ENCODE results near the gene MAGEF1. TPM values are rescaled to one million over a fixed set of nuclear protein-coding genes. Genes with fewer than 3 reads are reported as not detected.

MAGEF1 gene
- total RNA-seq, 1 experiment from 2014 or later = 59.1 TPM

GRCh38 chr3:184670091-184670602 lies 41.7 kb downstream of the MAGEF1 start:
- Mint-ChIP-seq H3K4me1 (ENCODE audit: low read depth, unreplicated experiment) (peaks cover 8% of the 10 kb centered on the region), H3K27me3 (ENCODE audit: insufficient read depth, unreplicated experiment) (no peaks in the 10 kb centered on the region), H3K9me3 (ENCODE audit: unreplicated experiment) (no peaks in the 10 kb centered on the region), H3K27ac (ENCODE audit: unreplicated experiment) (no peak overlapping the region), H3K4me3 (ENCODE audit: unreplicated experiment) (no peak overlapping the region), H3K36me3 (ENCODE audit: insufficient read depth, unreplicated experiment) (no peaks in the 10 kb centered on the region)
- H3K36me3 ChIP-seq (ENCODE audit: control insufficient read depth, insufficient read depth, low read length) = no peaks in the 10 kb centered on the region
- no peaks in the 10 kb centered on the region for H3K9me3 ChIP-seq
- no peaks in the 10 kb centered on the region for H3K27me3 ChIP-seq (replicated peaks; ENCODE audit: control insufficient read depth, insufficient read depth, low read length)
- no peak for DNase-seq
- TF ChIP-seq, protein P1, sequence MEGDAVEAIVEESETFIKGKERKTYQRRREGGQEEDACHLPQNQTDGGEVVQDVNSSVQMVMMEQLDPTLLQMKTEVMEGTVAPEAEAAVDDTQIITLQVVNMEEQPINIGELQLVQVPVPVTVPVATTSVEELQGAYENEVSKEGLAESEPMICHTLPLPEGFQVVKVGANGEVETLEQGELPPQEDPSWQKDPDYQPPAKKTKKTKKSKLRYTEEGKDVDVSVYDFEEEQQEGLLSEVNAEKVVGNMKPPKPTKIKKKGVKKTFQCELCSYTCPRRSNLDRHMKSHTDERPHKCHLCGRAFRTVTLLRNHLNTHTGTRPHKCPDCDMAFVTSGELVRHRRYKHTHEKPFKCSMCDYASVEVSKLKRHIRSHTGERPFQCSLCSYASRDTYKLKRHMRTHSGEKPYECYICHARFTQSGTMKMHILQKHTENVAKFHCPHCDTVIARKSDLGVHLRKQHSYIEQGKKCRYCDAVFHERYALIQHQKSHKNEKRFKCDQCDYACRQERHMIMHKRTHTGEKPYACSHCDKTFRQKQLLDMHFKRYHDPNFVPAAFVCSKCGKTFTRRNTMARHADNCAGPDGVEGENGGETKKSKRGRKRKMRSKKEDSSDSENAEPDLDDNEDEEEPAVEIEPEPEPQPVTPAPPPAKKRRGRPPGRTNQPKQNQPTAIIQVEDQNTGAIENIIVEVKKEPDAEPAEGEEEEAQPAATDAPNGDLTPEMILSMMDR (IDR thresholded peaks at IDR 0.05; ENCODE audit: insufficient read depth in 1 of 2, low read depth in 1 of 2, low read length in 1 of 2, severe bottlenecking in 1 of 2, unreplicated experiment in 1 of 2) = no peak
- intact Hi-C loops (cut with micrococcal nuclease; ENCODE audit: unreplicated experiment) = no loop called here
- BruUV-seq (replicated peaks) = no TSS peak
- POLR2A ChIA-PET = no interaction called here
- peaks cover 3% of the 10 kb centered on the region; the same call in 1 of the 2 replicates for H3K4me1 ChIP-seq
- no peak overlapping the region for H3K4me3 ChIP-seq (ENCODE audit: low read depth, low read length)
- CTCF ChIA-PET = interaction anchor here (1.0 kb wide), 1 partner anchor 18 kb away, joined by 3 read pairs; no protein-coding TSS in a partner anchor

GRCh38 chr3:184669578-184669977 lies 42.3 kb downstream of the MAGEF1 start:
- Histone ChIP-seq H3K36me3 (ENCODE audit: control insufficient read depth, insufficient read depth, low read length) (no peaks in the 10 kb centered on the region), H3K27me3 (replicated peaks; ENCODE audit: control insufficient read depth, insufficient read depth, low read length) (no peaks in the 10 kb centered on the region), H3K9me3 (no peaks in the 10 kb centered on the region), H3K4me1 (peaks cover 3% of the 10 kb centered on the region; the same call in 1 of the 2 replicates), H3K4me3 (ENCODE audit: low read depth, low read length) (no peak overlapping the region)
- TF ChIP-seq, protein P1 (IDR thresholded peaks at IDR 0.05; ENCODE audit: insufficient read depth in 1 of 2, low read depth in 1 of 2, low read length in 1 of 2, severe bottlenecking in 1 of 2, unreplicated experiment in 1 of 2) = no peak
- no peak for DNase-seq
- Mint-ChIP-seq H3K4me1 (ENCODE audit: low read depth, unreplicated experiment) (peaks cover 8% of the 10 kb centered on the region), H3K4me3 (ENCODE audit: unreplicated experiment) (no peak overlapping the region), H3K9me3 (ENCODE audit: unreplicated experiment) (no peaks in the 10 kb centered on the region), H3K36me3 (ENCODE audit: insufficient read depth, unreplicated experiment) (no peaks in the 10 kb centered on the region), H3K27ac (ENCODE audit: unreplicated experiment) (no peak overlapping the region), H3K27me3 (ENCODE audit: insufficient read depth, unreplicated experiment) (no peaks in the 10 kb centered on the region)
- intact Hi-C loops (cut with micrococcal nuclease; ENCODE audit: unreplicated experiment) = no loop called here
- ChIA-PET CTCF (interaction anchor here (0.7 kb wide), 1 partner anchor 108 kb away, joined by 3 read pairs; the partner anchor contains the start of gene EPHB3), POLR2A (no interaction called here)
- no TSS peak for BruUV-seq (replicated peaks)

GRCh38 chr3:184666442-184666841 lies 45.4 kb downstream of the MAGEF1 start:
- CTCF ChIA-PET = interaction anchor here (1.4 kb wide), 1 partner anchor 106 kb away, joined by 3 read pairs; no protein-coding TSS in a partner anchor
- H3K27ac Mint-ChIP-seq (ENCODE audit: unreplicated experiment) = no peak overlapping the region
- BruUV-seq (replicated peaks) = no TSS peak

More at GRCh38 chr3:184666442-184666841, 45.4 kb downstream of the MAGEF1 start:
- Histone ChIP-seq H3K4me1 (peaks cover 3% of the 10 kb centered on the region; the same call in 1 of the 2 replicates), H3K4me3 (ENCODE audit: low read depth, low read length) (no peak overlapping the region), H3K27me3 (replicated peaks; ENCODE audit: control insufficient read depth, insufficient read depth, low read length) (no peaks in the 10 kb centered on the region), H3K36me3 (ENCODE audit: control insufficient read depth, insufficient read depth, low read length) (no peaks in the 10 kb centered on the region), H3K9me3 (no peaks in the 10 kb centered on the region)
- intact Hi-C loops (cut with micrococcal nuclease; ENCODE audit: unreplicated experiment) = no loop called here
- Mint-ChIP-seq H3K27me3 (ENCODE audit: insufficient read depth, unreplicated experiment) (no peaks in the 10 kb centered on the region), H3K4me3 (ENCODE audit: unreplicated experiment) (no peak overlapping the region), H3K4me1 (ENCODE audit: low read depth, unreplicated experiment) (peaks cover 8% of the 10 kb centered on the region), H3K9me3 (ENCODE audit: unreplicated experiment) (no peaks in the 10 kb centered on the region), H3K36me3 (ENCODE audit: insufficient read depth, unreplicated experiment) (no peaks in the 10 kb centered on the region)
- TF ChIP-seq, protein P1 (IDR thresholded peaks at IDR 0.05; ENCODE audit: insufficient read depth in 1 of 2, low read depth in 1 of 2, low read length in 1 of 2, severe bottlenecking in 1 of 2, unreplicated experiment in 1 of 2) = no peak
- no peak for DNase-seq
- POLR2A ChIA-PET = no interaction called here
